ENCODE data around the gene SLC13A4. TPM values are rescaled to one million over a fixed set of nuclear protein-coding genes. Genes with fewer than 3 reads are reported as not detected.

SLC13A4 gene
- total and polyA plus RNA-seq, 8 donors, result 3.5 to 7.7 (median 5.4) TPM; not detected in 2

GRCh38 chr7:135711139-135711469, 16.9 kb downstream of the SLC13A4 start:
- no peak overlapping the region for H3K27ac ChIP-seq
- H3K4me1 ChIP-seq, result no peaks in the 10 kb centered on the region
- no peaks in the 10 kb centered on the region for H3K36me3 ChIP-seq
- no peak overlapping the region for H3K4me3 ChIP-seq
- intact Hi-C loops (cut with DNase I), result no loop called here
- H3K27me3 ChIP-seq, result no peaks in the 10 kb centered on the region
- ATAC-seq (no peak), DNase-seq (no peak)
- H3K9me3 ChIP-seq, result no peaks in the 10 kb centered on the region
- TF ChIP-seq CTCF (IDR thresholded peaks at IDR 0.05), result peak in 1 of 2 donors; percentile 22

GRCh38 chr7:135710417-135711138, 17.4 kb downstream of the SLC13A4 start:
- peak; percentile 37 to 72 for TF ChIP-seq CTCF (IDR thresholded peaks at IDR 0.05)
- Histone ChIP-seq H3K27ac (no peak overlapping the region), H3K4me3 (no peak overlapping the region)

GRCh38 chr7:135709508-135709907, 18.5 kb downstream of the SLC13A4 start:
- Histone ChIP-seq H3K4me1 (no peaks in the 10 kb centered on the region), H3K27me3 (no peaks in the 10 kb centered on the region), H3K9me3 (no peaks in the 10 kb centered on the region), H3K36me3 (no peaks in the 10 kb centered on the region), H3K27ac (no peak overlapping the region), H3K4me3 (no peak overlapping the region)
- TF ChIP-seq CTCF (IDR thresholded peaks at IDR 0.05), result no peak
- DNase-seq (no peak), ATAC-seq (no peak)
- intact Hi-C loops (cut with DNase I), result no loop called here

More at GRCh38 chr7:135710417-135711138, 17.4 kb downstream of the SLC13A4 start:
- intact Hi-C loops (cut with DNase I), result no loop called here
- no peaks in the 10 kb centered on the region for H3K4me1 ChIP-seq
- H3K27me3 ChIP-seq, result no peaks in the 10 kb centered on the region
- no peak for DNase-seq
- H3K9me3 ChIP-seq, result no peaks in the 10 kb centered on the region
- ATAC-seq, result peak; percentile 47
- H3K36me3 ChIP-seq, result no peaks in the 10 kb centered on the region

- no peak for TF ChIP-seq CTCF (IDR thresholded peaks at IDR 0.05)
- intact Hi-C loops (cut with DNase I), result no loop called here
- Histone ChIP-seq H3K9me3 (no peaks in the 10 kb centered on the region), H3K27me3 (no peaks in the 10 kb centered on the region), H3K27ac (no peak overlapping the region), H3K4me1 (no peaks in the 10 kb centered on the region), H3K4me3 (no peak overlapping the region), H3K36me3 (no peaks in the 10 kb centered on the region)
- ATAC-seq (no peak), DNase-seq (peak in 1 of 4 donors; percentile 77)
Observed at GRCh38 chr7:135708041-135708440, 19.9 kb downstream of the SLC13A4 start.

GRCh38 chr7:135707570-135707966, 20.4 kb downstream of the SLC13A4 start:
- Histone ChIP-seq H3K27me3 (no peaks in the 10 kb centered on the region), H3K4me3 (no peak overlapping the region), H3K36me3 (no peaks in the 10 kb centered on the region), H3K4me1 (no peaks in the 10 kb centered on the region), H3K27ac (no peak overlapping the region), H3K9me3 (no peaks in the 10 kb centered on the region)
- no peak for TF ChIP-seq CTCF (IDR thresholded peaks at IDR 0.05)
- intact Hi-C loops (cut with DNase I), result no loop called here
- no peak for DNase-seq
- ATAC-seq, result no peak

Measured in left lung (tissue), 10 donors.